GM18502 (cell line): ENCODE measurements around the gene RASA3.
"Not testable (repeated sequence)": the region's sequence is repeated elsewhere in the genome, so short reads cannot be mapped to it uniquely, and the experiment has no call there.

Experiments used
- ATAC-seq: cut with Tn5 transposase; IDR thresholded peaks from one replicate; pipeline ENCODE4 v1.9.1; 2021; ENCODE audit warnings: mild to moderate bottlenecking; ENCODE audit not compliant: unreplicated experiment, poor library complexity

The RASA3 gene

DNA sequence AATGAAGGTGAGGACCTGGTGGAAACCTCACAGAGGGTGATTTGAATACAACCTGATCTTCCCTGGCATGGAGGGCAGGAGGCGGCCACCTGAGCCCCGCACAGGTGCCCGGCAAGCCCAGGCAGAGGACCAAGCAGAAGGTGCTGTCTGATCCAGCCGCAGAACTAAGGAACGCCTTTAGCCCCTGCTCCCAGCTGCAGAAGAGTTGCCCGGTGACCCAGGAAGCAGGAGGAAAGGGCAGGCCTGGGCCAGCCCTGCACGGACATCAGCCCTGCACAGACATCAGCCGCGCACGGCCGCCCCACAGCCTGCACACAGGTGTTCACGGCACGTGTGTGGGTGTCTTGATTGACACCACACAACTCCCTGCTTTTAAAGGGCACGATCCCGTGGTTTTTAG is 43.1 kb downstream of the RASA3 start:
- no peak for ATAC-seq

DNA sequence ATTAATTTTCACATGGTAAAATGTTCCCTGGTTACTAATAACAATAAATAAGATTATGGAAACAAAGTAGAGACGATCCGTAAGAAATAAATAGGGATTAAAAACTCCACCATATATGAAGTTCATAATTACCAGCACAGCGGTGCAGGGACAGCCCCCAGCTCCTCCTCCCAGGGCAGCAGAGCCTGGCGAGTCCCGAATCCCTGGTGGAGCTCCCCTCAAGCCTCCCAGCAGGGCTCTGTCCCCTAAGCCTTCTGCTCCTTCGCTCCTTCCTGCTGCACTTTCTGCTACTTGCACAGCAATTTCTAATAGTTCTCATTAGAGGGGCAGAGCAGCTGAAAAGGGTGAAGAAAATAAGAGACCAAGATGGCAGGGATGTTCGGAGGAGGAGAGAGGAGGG is 43.6 kb downstream of the RASA3 start:
- ATAC-seq = no peak

DNA sequence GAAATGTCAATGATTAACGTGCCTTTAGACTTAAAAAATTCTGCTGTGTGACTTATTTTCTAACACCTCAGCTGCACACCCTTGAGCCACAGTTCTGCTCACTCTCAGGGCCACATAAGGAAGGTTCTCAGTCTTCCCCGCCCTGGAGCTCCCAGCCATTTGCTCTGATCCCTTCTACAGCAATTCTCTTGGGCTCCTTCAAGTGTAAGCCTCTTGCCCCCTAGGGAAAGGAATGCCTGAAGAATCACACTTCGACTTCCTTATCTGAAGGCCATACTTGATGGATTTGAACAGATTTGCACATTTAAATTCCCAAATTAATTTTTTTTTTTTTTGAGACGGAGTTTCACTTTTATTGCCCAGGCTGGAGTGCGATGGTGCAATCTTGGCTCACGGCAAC is 44.2 kb downstream of the RASA3 start:
- no peak for ATAC-seq

DNA sequence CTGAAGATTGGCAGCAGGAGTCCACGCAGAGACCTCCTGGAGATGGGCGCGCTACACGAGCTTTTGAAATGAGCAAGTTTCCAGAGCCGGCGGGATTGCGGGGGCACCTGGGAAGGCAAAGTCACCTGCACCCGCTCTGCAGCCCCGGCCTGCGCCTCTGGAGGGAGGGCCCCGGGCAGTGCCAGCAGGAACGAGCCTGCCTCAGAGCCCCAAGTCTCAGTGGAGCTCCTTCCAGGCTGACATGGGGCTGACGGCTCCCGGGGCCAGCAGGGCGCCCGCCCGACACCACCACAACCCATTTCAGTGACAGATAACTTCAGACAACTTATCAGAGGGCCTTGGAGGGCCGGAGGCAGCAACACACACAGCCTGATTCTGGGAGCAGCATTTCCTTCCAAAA is 45.0 kb downstream of the RASA3 start:
- no peak for ATAC-seq

DNA sequence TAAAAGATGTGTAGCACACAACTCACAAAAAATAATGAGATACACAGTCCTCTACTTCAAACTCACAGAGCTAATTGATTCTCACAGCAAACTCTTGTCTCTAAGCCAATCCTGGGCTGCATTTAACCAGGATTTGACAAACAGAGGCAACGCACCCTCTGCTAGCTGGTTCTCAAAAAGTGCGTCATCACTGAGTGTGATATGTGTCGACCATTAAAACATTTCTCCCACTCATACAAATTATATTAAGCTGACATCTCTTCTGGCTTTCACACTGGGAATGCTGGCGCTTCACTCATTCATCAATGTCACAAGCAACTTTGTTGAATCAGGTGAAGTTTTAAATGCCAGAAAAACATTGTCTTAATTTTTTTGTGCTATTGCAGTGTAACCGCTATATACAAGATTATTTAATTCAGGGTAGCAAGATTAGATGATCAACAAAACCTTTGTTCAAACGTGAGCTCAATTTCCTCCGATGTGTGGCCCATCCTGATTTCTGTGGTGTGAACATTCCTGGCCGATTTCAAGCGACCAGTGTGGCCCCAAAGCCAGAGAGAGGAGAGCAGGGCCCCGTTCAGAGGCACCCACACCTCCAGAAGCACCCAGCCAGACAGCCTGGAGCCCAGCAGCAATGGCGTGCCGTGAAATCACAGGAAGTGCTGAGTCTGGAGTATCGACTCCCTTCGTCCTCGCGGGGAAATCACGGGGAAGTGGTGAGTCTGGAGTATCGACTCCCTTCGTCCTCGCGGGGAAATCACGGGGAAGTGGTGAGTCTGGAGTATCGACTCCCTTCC is 49.4 kb downstream of the RASA3 start:
- ATAC-seq = no peak

DNA sequence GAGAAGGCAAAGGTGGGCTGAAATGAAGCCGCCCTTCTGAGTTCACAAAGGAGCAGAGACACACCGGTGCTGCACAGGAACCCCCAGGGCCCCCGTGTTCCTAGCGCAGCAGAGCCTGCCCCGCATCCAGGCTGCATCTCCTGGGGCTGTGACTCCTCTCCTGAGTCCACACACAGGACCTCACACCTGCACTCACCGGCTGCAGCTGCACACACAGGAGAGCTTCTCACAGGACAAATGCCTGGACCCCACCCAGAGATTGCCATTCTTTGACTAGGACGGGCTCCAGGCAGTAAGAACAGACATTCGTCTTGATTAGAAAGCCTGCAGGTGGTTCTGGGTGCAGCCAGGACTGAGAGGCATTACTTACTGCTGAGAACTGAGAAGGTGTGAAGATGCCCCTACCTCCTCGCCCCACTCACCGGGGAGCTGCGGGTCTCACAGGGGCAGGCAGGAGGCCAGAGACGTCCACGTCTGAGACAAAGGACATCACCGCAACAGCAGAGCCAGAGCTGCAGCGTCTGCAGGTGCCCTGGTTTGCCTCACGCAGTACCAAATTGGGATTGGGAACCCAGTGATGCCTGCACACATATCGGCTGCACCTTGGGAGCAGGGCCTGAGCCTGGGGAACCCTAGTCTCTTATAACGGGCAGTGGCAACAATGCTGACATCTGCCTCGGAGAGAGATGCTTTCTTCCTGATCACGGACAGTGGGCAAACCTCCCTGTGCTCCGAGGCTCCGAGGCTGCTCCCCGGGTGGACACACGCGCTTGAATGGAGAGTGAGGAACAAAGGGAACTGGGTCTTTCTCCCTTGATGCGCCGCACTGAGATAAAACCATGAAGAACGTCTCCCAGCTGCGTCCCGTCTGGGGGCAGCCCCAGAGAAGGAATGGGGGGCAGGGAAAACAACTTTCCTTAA is 50.4 kb downstream of the RASA3 start:
- ATAC-seq = no peak

DNA sequence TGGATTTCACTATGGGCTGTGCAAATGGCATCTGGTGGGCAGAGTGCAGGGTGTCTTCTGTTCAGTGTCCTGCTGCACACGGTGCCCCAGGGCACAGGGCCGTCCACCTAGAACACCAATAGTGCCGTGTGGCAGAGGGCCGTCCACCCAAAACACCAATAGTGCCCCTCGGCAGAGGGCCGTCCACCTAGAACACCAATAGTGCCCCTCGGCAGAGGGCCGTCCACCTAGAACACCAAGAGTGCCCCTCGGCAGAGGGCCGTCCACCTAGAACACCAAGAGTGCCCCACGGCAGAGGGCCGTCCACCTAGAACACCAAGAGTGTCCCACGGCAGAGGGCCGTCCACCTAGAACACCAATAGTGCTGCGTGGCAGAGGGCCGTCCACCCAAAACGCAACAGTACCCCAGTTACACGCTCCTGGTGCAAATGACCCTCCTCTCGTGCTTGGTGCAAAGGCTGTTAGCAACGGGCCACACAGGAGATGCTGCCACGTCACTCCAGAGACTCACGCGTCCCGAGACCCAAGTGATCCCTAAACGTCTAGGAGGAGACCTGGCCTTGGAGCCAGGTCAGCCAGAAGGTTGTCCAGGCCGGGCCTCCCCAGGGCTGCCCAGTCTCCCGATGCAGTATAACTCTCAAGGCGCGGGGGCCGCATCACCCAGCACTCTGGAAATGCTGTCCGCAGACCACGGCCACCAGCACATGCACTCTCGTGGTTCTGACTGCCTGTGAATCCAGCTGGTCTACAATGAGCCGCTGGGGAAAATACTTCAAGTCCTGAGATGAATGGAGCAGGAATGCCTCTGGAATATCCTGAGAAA is 51.5 kb downstream of the RASA3 start:
- ATAC-seq = no peak

DNA sequence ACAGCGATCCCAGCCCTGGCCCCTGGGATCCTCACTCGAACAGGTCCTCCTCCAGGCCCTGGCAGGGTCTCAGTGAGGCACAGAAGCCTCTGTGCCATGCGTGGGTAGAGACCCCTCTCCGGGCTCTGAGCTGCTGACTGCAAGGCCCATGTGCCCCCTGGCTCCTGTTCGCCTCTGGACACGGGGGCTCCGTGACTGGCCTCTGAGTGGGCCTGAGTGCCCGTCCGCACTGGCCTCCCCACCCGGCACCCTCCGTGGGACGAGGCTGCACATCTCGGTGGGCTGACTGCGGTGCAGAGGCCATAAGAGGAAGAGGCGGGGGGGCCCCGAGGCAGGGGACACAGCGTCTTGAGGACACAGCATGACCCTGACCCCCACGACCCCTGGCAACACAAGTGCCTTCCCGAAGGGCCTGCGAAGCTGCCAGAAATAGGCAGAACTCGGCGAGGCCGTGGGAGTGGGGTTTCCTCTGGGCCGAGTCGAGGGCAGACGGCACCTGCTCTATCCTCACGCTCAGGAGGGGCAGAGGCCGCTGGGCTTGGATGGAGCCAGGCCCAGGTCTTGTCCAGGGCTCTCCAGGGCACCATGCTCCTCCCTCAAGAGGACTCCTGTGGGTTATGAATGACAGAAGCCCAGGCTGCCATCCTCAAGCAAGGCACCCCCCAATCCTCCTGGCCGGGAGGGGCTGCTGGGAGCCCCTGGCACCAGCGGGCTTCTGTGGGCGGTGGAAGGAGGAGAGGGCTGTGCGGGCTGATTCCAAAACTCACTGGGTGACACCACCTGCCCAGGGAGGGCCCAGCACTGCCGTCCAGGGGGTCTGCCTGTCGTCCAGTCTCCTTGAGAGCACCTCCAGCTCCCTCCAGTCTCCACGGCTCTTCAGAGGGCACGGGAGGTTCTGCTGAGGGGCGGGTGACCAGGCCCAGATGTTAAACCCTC is 52.6 kb downstream of the RASA3 start:
- no peak for ATAC-seq

DNA sequence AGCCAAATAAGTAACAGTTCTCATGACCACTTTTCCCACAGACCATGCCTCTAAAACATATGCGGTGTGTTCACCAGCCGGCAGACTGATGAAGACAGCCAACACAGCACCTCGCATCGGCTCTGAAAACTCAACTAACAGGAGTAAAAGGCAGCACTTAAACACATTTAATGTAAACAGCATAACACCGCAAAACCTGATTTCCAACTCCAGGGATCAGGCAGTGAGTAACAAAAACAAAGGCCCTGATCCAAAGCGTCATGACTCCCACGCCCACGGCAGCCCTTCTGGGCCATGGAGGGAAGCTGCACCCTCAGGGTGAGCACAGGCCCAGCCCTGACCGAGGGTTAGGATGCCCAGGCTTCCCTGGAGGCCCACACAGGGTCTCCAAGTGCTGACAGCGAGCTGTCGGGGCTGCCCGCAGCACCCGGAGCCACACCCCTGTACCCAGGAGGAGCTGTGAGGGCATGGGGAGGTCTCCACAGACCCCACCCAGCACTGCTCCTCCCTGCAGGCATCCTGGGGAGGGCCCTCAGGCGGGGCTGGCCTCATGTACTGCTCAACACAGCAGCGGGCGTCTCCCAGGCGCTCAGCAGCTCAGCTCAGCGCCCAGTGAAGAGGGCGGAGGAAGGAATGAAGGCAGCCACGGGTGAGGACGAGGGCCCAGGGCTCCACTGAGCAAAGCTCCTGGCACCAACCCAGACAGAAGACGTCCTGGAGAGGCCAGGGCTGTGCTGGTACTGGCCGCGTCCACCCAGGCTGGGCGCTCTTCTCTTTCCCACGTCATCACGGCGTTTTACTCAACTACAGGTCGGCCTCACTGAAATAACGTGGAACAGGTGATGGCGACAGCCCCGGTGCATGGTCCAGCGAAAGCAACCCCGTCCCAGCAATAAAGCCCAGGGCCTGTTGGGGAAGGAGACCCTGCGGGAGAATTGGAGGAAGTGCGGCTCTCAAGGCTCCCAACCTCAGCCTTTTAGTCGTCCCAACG is 53.7 kb downstream of the RASA3 start:
- ATAC-seq = no peak

DNA sequence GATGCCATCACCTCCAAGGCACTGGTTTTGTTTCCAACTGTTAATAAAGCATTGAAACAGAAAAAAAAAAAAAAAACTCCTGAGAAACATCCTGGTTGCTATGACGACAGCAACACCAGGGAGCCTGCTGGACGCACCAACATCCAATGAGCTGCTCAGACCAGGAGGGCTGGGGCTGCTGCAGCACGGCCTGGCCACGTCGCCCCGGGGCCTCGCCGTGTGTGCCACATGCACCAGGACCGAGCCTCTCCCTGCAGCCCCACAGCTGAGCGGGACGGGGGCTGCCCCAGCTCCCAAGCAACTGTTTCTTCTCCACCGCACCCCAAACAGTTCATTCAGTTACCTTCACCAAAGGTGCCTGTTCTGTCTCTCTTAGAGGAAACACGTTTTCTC is 54.5 kb downstream of the RASA3 start:
- ATAC-seq = no peak

DNA sequence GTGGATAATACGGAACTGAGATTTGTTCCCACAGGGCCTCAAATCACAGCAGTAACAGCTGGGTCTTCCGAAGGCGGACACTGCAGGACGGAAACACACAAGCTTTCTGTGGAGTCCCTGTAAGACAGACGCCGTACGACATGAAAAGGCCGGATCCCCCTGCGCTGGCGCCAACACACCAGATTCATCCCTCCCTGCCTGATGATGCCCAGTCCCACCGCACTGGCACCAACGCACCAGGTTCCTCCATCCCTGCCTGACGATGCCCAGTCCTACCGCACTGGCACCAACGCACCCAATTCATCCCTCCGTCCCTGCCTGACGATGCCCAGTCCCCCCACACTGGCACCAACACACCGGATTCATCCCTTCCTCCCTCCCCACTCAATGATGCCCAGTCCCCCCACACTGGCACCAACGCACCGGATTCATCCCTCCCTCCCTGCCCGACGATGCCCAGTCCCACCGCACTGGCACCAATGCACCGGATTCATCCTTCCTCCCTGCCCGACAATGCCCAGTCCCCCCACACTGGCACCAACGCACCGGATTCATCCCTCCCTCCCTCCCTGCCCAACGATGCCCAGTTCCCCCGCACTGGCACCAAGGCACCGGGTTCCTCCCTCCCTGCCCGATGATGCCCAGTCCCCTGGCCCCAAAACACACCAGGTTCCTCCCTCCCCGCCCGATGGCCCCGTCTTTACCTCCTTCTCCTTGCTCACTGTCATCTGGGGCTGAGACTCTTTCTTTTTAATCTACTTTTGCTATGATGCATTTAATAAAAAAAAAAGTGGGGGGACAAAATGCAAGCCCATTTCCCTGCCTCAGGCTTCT is 55.1 kb downstream of the RASA3 start:
- ATAC-seq = no peak

DNA sequence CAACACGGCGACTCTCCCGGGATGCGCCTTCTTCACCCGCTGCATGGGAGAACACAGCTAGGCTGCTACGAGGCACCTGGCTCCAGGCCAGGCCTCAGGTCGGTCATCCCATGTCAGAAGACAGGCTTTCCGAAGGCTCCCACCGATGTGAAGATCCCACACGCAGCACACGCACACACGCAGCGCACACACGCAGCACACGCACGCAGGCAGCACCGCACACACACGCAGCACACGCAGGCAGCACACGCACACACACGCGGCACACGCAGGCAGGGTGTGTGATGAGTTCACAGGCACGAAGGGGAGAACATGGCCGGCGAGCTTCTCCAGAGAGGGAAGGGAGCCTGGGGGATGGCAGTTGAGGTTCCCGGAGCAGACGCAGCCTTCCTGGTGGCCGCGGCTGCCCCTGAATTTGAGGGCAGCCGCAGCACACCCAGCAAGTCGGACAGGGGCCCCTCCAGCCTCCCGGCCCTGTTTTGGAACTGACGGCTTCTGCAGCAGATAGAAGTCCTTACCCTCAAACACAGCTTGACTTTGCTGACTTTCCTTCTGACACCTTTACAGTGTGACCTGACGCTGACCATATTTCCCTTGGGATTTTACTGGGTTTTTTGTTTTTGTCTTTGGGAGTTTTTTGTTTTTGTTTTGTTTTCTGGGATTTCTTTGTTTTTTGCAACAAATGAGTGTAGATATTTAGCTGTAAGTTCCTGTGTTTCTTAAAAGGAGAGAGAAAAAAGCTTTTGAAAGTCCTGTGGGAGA is 55.9 kb downstream of the RASA3 start:
- ATAC-seq = no peak

DNA sequence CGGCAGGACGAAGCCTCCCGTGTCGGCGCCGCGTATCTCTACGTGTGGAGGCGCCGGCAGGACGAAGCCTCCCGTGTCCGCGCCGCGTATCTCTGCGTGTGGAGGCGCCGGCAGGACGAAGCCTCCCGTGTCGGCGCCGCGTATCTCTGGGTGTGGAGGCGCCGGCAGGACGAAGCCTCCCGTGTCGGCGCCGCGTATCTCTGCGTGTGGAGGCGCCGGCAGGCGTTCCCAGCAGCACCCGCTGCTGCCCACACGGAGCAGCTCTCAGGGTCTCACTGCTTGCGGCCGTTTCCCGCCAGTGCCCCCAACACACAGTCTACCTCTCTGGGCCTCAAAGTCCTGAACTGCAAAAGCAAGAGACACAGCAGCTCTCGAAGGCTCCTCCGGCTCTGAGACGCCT is 56.6 kb downstream of the RASA3 start:
- not testable (repeated sequence) for ATAC-seq

DNA sequence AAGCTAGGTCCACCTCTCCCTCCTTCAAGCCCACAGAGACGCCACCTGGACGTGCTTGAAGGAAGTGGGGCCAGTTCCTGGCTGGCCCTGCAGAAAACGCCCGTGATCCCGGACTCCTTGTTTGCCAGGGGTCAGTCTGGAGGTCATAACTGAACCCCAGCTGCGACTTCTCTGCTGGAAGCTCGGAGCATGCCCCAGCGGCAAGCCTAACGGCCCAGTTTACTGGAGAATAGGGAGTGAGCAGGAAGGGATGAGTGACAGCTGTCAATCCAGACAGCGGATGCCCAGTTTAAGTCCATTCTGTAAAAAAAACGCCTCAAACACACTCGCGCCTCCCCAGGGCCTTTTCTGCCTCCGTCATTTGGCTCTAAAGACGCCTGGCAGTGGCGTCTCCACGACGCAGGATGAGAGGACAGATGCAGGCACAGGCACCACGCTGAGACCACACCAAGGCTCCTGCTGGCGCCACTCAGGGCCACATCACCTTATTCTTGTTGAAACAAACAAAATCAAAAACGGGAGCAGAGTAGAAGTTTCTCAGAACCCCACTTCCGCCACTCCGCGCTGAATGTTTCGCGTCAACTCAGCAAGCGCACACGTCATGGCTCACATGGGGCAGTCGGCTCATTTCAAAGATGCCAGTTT is 57.6 kb downstream of the RASA3 start:
- ATAC-seq = no peak

DNA sequence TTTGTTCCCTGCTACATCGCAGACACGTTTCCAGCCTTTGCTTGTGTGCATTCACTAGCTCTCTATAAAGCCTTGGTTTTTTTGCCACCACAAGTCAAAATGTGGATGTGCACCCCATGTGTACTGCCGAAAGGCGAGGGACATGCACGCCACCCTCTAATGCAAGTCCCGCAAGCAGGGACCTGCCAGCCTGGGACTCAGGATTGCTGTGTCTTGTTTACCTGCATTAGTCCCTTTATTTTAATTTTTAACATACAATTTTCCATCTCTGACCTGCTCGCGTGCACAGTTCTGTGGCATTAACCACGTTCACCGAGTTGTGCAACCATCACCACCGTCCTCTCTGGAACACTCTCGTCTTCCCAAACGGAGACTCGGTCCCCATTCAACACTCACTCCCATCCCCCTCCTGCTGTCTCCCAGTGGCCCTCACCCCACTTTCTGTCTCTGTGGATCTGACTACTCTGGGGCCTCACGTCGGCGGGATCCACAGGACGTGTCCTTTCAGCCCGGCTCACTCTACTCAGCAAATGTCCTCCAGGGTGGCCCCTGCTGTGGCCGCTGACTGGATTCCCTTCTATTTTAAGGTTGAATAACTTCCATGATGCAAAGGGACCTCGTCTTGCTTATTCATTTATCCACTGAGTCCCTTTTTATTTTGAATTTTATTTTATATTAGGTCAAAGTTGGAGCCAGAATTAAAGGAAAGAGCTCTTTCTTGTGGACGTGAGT is 58.4 kb downstream of the RASA3 start:
- ATAC-seq = no peak

DNA sequence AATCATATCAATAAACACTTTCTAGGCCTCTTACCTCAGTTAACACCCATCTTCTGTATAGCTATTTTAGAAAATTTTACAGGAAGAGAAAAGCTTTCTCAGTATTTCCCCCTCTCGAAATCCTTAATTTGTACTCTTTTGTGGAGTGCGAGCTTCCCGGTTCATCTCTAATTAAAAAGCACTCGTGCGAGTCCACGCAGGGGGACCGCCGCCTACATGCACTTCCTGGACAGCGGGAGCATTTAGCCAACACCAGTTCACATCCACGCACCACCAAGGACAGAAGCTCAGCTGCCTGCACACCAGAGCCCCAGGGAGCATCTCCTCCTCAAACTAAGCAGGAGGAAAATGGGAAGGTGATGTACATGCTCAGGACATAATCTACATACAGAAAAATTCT is 60.0 kb downstream of the RASA3 start:
- no peak for ATAC-seq
